GM12878 (cell line): Measurements from ENCODE around the gene VCAN.

Experiments used
- BCL3 ChIP-seq: IDR thresholded peaks from 2 replicates; pipeline ENCODE4 v1.6.1; 2011; ENCODE audit warnings: borderline replicate concordance, low read depth, mild to moderate bottlenecking, moderate library complexity, low read length; ENCODE audit not compliant: insufficient read depth, poor library complexity, severe bottlenecking
- CTCF ChIP-seq, 3 experiments: IDR thresholded peaks in 2 of 3; conservative IDR thresholded peaks in 1 of 3; 2 replicates each; pipeline ENCODE4 v1.5.1; 2011; ENCODE audit warnings: low read depth in 3 of 3, low read length in 3 of 3, mild to moderate bottlenecking in 3 of 3, control low read depth in 2 of 3, moderate library complexity in 2 of 3, inconsistent platforms in 1 of 3, mixed read lengths in 1 of 3; ENCODE audit not compliant: control insufficient read depth in 2 of 3, insufficient read depth in 1 of 3; ENCODE audit errors: extremely low read depth in 1 of 3
- KDM1A ChIP-seq: fragments of 200-600 bp; sonication (generic); IDR thresholded peaks from 2 replicates; pipeline ENCODE4 v1.6.1; 2016; ENCODE audit warnings: borderline replicate concordance
- MTA3 ChIP-seq: IDR thresholded peaks from 2 replicates; pipeline ENCODE4 v1.6.1; 2012; ENCODE audit warnings: low read length, inconsistent platforms, borderline replicate concordance
- NRF1 ChIP-seq: conservative IDR thresholded peaks from 2 replicates; pipeline ENCODE4 v1.6.1; 2011; ENCODE audit warnings: mild to moderate bottlenecking, low read depth, low read length, improper control_type of control experiment
- PML ChIP-seq: IDR thresholded peaks from 2 replicates; pipeline ENCODE4 v1.6.1; 2012; ENCODE audit warnings: low read length, inconsistent platforms
- POLR2A ChIP-seq: IDR thresholded peaks from 2 replicates; pipeline ENCODE4 v1.6.1; 2011; ENCODE audit warnings: low read depth, mild to moderate bottlenecking, low read length
- ZBED1 ChIP-seq: IDR thresholded peaks from 2 replicates; pipeline ENCODE4 v1.6.1; 2016; ENCODE audit warnings: borderline replicate concordance

- TF ChIP-seq PML (no peak), KDM1A (no peak), POLR2A (no peak), BCL3 (no peak), CTCF (IDR thresholded peaks at IDR 0.05 in 2 of 3, conservative IDR thresholded peaks at IDR 0.05 in 1 of 3; ENCODE audit: control insufficient read depth in 2 of 3, extremely low read depth in 1 of 3, insufficient read depth in 1 of 3, low read depth in 3 of 3, low read length in 3 of 3) (no peak), ZBED1 (no peak), NRF1 (no peak), MTA3 (no peak)
Measured at GRCh38 chr5:83513491-83513890, 41.9 kb downstream of the VCAN start.
